Stomach (tissue), 9 donors: ENCODE data around the gene TMEM37. TPM values are rescaled to one million over a fixed set of nuclear protein-coding genes. Genes with fewer than 3 reads are reported as not detected.
A peak's percentile ranks its signal among the peaks of the same experiment; 100 is the strongest.

Experiments
- DNase-seq, 2 donors: peaks; one replicate each; pipeline versions ENCODE4 v3.0.0 to v3.0.0-alpha.2; 2013 to 2019
- H3K27ac ChIP-seq, 5 donors: fragments of 200-600 bp in 4 of 5; sonication (generic) in 4 of 5; one replicate each; pipeline ENCODE4 v1.5.1; 2013 to 2019; ENCODE audit warnings: mild to moderate bottlenecking in 1 of 5, moderate library complexity in 1 of 5
- H3K27me3 ChIP-seq, 3 donors: fragments of 200-600 bp; sonication (generic); one replicate each; pipeline ENCODE4 v1.5.1; 2017 to 2019; ENCODE audit warnings: mixed run types in 1 of 3
- H3K36me3 ChIP-seq, 4 donors: fragments of 200-600 bp; sonication (generic); 1 replicate in 3 of 4; 2 replicates in 1 of 4; pipeline ENCODE4 v1.5.1; 2016 to 2019
- H3K4me1 ChIP-seq, 4 donors: fragments of 200-600 bp; sonication (generic); one replicate each; pipeline ENCODE4 v1.5.1; 2016 to 2019
- H3K4me3 ChIP-seq, 4 donors: fragments of 200-600 bp; sonication (generic) in 3 of 4; one replicate each; pipeline ENCODE4 v1.5.1; 2016 to 2019; ENCODE audit warnings: mild to moderate bottlenecking in 1 of 4
- H3K9me3 ChIP-seq, 4 donors: fragments of 200-600 bp; sonication (generic); one replicate each; pipeline ENCODE4 v1.5.1; 2016 to 2019
- EP300 ChIP-seq: sonication (generic); formaldehyde crosslinking; IDR thresholded peaks from one replicate; pipeline ENCODE4 v1.6.1; 2017; ENCODE audit warnings: antibody characterized with exemption
- POLR2A ChIP-seq, 4 donors: fragments of 450-650 bp; IDR thresholded peaks; one replicate each; pipeline ENCODE4 v1.6.1; 2016; ENCODE audit warnings: antibody characterized with exemption in 4 of 4, control low read depth in 2 of 4, mild to moderate bottlenecking in 1 of 4, moderate library complexity in 1 of 4
- POLR2AphosphoS5 ChIP-seq, 3 donors: sonication (generic); formaldehyde crosslinking; IDR thresholded peaks; one replicate each; pipeline ENCODE4 v1.6.1; 2016; ENCODE audit warnings: antibody characterized with exemption in 3 of 3
- WGBS, 5 donors: extraction: QIAGEN DNeasy Blood & Tissue Kit in 3 of 5; methylation state at CpG; one replicate each; pipeline versions ENCODE4 v1.1.5 to v1.1.7; 2013 to 2018; 5-methylcytosine and 5-hydroxymethylcytosine counted together
- intact Hi-C: fragments of 100-400 bp; cut with DNase I; formaldehyde crosslinking; loops from one replicate; pipeline ENCODE4 v1.15.1; 2023; ENCODE audit warnings: low total_unique reads
- polyA plus RNA-seq, 3 donors: library from polyadenylated mRNA; stranded (reverse); fragments of 200-250 nt; gene quantifications; one replicate each; pipeline ENCODE4 v1.2.3, GENCODE V29; 2013
- total RNA-seq, 5 donors: library from RNA; depleted of rRNA; stranded (reverse); fragments of >200 nt; gene quantifications; one replicate each; pipeline versions ENCODE4 v1.1.0 to v1.2.3, GENCODE V29; 2014 to 2016
- TF ChIP-seq, protein P1 (sequence below), 7 experiments: fragments of 450-650 bp in 4 of 7; fragments of 200-600 bp in 3 of 7; sonication (generic) in 3 of 7; IDR thresholded peaks; one replicate each; pipeline ENCODE4 v1.5.1; 2016 to 2019; ENCODE audit warnings: antibody characterized with exemption in 7 of 7, control low read depth in 2 of 7, mild to moderate bottlenecking in 1 of 7
- donor health status: healthy with polysubstance abuse.
- donor health status: Bipolar disorder and iron deficiency.
- donor health status: healthy.

TMEM37 gene
- total and polyA plus RNA-seq, 8 donors: 5.7 to 27.8 (median 15.9) TPM; not detected in 1

DNA sequence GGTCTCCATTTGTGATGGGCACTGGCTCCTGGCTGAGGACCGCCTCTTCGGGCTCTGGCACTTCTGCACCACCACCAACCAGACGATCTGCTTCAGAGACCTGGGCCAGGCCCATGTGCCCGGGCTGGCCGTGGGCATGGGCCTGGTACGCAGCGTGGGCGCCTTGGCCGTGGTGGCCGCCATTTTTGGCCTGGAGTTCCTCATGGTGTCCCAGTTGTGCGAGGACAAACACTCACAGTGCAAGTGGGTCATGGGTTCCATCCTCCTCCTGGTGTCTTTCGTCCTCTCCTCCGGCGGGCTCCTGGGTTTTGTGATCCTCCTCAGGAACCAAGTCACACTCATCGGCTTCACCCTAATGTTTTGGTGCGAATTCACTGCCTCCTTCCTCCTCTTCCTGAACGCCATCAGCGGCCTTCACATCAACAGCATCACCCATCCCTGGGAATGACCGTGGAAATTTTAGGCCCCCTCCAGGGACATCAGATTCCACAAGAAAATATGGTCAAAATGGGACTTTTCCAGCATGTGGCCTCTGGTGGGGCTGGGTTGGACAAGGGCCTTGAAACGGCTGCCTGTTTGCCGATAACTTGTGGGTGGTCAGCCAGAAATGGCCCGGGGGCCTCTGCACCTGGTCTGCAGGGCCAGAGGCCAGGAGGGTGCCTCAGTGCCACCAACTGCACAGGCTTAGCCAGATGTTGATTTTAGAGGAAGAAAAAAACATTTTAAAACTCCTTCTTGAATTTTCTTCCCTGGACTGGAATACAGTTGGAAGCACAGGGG, 5.5 kb downstream of the TMEM37 start:
- intact Hi-C loops: no loop called here
- TF ChIP-seq POLR2AphosphoS5 (IDR thresholded peaks at IDR 0.05) (no peak), EP300 (no peak), POLR2A (IDR thresholded peaks at IDR 0.05) (no peak)
- H3K4me3 ChIP-seq: no peak overlapping the region
- H3K27me3 ChIP-seq: peaks cover 0 to 7% (median 0%) of the 10 kb centered on the region in 3 donors
- 91 to 98% (median 92%) methylated on average over 19 to 22 of the region's 22 CpGs for WGBS, 5 donors
- no peak overlapping the region for H3K27ac ChIP-seq
- no peak for DNase-seq
- H3K4me1 ChIP-seq: peaks cover 7 to 54% (median 47%) of the 10 kb centered on the region in 4 donors
- H3K36me3 ChIP-seq: peaks cover 0 to 28% (median 14%) of the 10 kb centered on the region in 4 donors
- no peaks in the 10 kb centered on the region for H3K9me3 ChIP-seq

DNA sequence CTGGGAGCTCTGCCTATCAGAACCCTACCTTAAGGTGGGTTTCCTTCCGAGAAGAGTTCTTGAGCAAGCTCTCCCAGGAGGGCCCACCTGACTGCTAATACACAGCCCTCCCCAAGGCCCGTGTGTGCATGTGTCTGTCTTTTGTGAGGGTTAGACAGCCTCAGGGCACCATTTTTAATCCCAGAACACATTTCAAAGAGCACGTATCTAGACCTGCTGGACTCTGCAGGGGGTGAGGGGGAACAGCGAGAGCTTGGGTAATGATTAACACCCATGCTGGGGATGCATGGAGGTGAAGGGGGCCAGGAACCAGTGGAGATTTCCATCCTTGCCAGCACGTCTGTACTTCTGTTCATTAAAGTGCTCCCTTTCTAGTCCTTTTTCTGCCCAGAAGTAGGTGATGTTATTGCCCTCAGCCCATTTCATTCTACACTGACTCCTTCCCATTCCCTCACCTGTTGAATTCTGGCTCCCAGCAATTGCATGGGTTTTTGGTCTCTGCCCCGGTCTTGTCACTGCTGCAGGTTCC, 6.5 kb downstream of the TMEM37 start:
- TF ChIP-seq, protein P1, sequence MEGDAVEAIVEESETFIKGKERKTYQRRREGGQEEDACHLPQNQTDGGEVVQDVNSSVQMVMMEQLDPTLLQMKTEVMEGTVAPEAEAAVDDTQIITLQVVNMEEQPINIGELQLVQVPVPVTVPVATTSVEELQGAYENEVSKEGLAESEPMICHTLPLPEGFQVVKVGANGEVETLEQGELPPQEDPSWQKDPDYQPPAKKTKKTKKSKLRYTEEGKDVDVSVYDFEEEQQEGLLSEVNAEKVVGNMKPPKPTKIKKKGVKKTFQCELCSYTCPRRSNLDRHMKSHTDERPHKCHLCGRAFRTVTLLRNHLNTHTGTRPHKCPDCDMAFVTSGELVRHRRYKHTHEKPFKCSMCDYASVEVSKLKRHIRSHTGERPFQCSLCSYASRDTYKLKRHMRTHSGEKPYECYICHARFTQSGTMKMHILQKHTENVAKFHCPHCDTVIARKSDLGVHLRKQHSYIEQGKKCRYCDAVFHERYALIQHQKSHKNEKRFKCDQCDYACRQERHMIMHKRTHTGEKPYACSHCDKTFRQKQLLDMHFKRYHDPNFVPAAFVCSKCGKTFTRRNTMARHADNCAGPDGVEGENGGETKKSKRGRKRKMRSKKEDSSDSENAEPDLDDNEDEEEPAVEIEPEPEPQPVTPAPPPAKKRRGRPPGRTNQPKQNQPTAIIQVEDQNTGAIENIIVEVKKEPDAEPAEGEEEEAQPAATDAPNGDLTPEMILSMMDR (IDR thresholded peaks at IDR 0.05): no peak
- TF ChIP-seq POLR2A (IDR thresholded peaks at IDR 0.05) (no peak), POLR2AphosphoS5 (IDR thresholded peaks at IDR 0.05) (no peak), EP300 (no peak)
- H3K4me3 ChIP-seq: no peak overlapping the region
- no peak for DNase-seq
- WGBS, 5 donors: 60 to 74% (median 60%) methylated on average over 6 of the region's 6 CpGs
- no peak overlapping the region for H3K27ac ChIP-seq
- H3K36me3 ChIP-seq: peaks cover 0 to 28% (median 14%) of the 10 kb centered on the region in 4 donors
- H3K9me3 ChIP-seq: no peaks in the 10 kb centered on the region
- H3K27me3 ChIP-seq: no peaks in the 10 kb centered on the region
- H3K4me1 ChIP-seq: peaks cover 0 to 44% (median 39%) of the 10 kb centered on the region in 4 donors
- intact Hi-C loops: no loop called here

DNA sequence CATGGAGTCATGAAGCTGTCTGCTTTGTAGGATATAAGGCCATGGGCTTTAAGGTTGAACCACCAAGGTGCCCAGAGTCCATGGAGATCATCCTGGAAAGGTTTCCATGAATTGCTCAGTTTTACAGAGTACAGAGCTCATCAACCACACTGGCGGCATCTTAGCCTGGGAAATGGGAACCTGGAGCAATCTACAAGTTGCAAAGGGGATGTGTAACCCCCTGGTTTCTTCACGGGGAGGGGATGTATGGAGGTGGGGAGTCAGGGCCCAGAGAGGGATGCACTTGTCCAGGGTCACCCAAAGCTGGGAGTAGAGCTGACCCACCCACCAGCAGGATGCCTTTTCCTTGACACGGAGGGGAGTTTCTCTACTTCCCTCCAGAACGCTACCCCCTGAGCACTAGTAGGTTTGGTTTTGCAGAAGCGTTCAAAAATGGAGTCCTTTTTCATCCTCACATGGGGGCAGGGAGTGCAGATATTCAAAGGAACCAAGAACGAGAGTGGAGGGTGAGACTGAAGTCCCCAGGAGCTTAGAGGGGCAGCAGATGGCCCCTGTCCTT, 7.2 kb downstream of the TMEM37 start:
- intact Hi-C loops: no loop called here

DNA sequence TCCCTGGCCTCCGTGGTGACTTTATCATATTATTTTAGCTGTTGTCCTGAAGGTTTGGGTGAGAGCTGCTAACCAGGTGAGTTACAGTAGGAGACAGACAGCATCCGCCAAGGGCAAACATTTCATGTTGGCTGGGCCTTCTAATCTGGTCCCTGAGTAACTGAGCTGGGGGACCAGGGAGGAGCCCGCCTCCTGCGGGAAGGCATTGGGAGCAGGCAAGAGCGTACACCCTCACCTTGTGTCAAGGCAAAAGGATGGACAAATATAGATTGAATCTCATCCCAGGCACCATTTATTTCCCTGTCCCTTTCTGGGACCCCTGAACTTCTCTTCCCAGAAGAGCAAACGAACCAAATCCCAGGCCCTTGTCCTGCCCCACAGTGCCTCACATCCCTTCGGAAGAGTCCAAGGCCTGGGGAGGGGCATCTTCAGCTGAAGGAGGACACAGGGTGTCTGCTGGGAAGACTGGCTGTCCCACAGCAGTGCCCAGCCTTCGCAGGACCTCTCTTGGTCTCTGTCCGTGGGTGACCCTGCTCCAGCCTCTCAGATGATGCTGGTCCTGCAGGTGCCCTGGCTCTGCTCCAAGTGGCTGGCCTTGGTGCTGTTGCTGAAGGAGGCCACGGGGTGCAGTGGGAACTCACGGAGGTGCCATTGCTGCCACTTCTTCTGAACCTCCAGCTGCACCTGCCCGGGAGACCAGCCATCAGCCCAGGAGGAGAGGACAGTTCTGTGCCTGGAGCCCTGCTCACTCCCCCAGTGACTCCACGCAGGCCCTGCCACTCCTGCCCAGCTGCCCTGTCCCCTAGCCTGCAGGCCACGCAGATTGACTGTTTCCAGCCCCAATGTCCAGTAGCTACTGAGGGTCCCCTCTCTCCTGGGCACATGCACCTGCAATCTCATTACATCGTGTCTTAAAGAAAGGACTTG, 8.2 kb downstream of the TMEM37 start:
- WGBS, 5 donors: 57 to 71% (median 68%) methylated on average over 15 of the region's 15 CpGs
- intact Hi-C loops: no loop called here
- H3K36me3 ChIP-seq: peaks cover 0 to 28% (median 14%) of the 10 kb centered on the region in 4 donors
- no peak for TF ChIP-seq POLR2AphosphoS5 (IDR thresholded peaks at IDR 0.05)
- no peak for TF ChIP-seq EP300
- TF ChIP-seq, protein P1 (IDR thresholded peaks at IDR 0.05): no peak
- no peak for TF ChIP-seq POLR2A (IDR thresholded peaks at IDR 0.05)
- H3K4me3 ChIP-seq: no peak overlapping the region
- peaks cover 0 to 29% (median 25%) of the 10 kb centered on the region in 4 donors for H3K4me1 ChIP-seq
- no peaks in the 10 kb centered on the region for H3K27me3 ChIP-seq
- H3K27ac ChIP-seq: peak overlapping the region in 1 of 5 donors; percentile 14
- DNase-seq: peak in 1 of 2 donors; percentile 64
- H3K9me3 ChIP-seq: no peaks in the 10 kb centered on the region

More for the DNA sequence above, 7.2 kb downstream of the TMEM37 start:
- Histone ChIP-seq H3K27ac (no peak overlapping the region), H3K4me3 (no peak overlapping the region), H3K36me3 (peaks cover 0 to 28% (median 14%) of the 10 kb centered on the region in 4 donors), H3K4me1 (peaks cover 0 to 38% (median 33%) of the 10 kb centered on the region in 4 donors), H3K27me3 (no peaks in the 10 kb centered on the region), H3K9me3 (no peaks in the 10 kb centered on the region)
- 86 to 95% (median 90%) methylated on average over 6 of the region's 6 CpGs for WGBS, 5 donors
- no peak for DNase-seq
- TF ChIP-seq, protein P1 (IDR thresholded peaks at IDR 0.05): no peak
- TF ChIP-seq POLR2AphosphoS5 (IDR thresholded peaks at IDR 0.05): no peak
- TF ChIP-seq EP300: no peak
- no peak for TF ChIP-seq POLR2A (IDR thresholded peaks at IDR 0.05)
